GM19035 (cell line): ENCODE results near the gene GTF2H3.

ENCODE experiments used
- ATAC-seq: cut with Tn5 transposase; IDR thresholded peaks from one replicate; pipeline ENCODE4 v1.9.1; 2021; ENCODE audit not compliant: unreplicated experiment

The GTF2H3 gene

GRCh38 chr12:123705935-123706334, 72.3 kb downstream of the GTF2H3 start:
- no peak for ATAC-seq

- no peak for ATAC-seq
Measured at GRCh38 chr12:123707466-123707865, 73.8 kb downstream of the GTF2H3 start.
